ENCODE data around the gene KRTCAP3.

KRTCAP3 gene

DNA sequence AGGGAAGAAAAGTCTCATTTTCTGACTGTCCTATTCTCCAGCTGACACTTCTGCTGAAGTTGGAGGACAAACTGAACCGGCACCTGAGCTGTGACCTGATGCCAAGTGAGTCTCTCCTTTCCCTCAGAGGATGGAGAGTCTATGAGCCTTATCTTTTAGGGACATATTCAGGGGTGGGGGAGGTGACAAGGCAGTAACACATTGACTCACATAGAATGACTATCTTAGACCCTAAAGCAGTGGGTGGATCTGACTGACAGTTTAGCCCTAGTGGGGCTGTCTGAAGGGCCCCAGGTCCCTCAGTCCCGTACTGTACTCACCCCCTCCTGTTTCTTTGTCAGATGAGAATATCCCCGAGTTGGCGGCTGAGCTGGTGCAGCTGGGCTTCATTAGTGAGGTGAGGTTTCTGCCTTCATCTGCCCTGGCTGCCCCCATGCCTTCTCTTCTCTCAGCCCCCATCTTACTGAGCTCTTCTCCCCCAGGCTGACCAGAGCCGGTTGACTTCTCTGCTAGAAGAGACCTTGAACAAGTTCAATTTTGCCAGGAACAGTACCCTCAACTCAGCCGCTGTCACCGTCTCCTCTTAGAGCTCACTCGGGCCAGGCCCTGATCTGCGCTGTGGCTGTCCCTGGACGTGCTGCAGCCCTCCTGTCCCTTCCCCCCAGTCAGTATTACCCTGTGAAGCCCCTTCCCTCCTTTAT lies 805 bp upstream of the KRTCAP3 start:
- DNase-seq (ENCODE audit: low read depth): no peak

DNA sequence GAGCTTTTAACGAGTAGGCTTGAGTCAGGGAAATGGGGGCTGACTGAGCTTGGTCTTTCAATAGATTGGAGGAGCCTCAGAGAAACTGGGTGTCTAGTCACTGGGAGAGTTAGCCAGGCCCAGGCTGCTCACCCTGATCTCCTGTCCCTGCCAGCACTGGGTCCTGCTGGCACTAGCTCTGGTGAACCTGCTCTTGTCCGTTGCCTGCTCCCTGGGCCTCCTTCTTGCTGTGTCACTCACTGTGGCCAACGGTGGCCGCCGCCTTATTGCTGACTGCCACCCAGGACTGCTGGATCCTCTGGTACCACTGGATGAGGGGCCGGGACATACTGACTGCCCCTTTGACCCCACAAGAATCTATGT lies 720 bp downstream of the KRTCAP3 start:
- DNase-seq (ENCODE audit: low read depth): no peak

DNA sequence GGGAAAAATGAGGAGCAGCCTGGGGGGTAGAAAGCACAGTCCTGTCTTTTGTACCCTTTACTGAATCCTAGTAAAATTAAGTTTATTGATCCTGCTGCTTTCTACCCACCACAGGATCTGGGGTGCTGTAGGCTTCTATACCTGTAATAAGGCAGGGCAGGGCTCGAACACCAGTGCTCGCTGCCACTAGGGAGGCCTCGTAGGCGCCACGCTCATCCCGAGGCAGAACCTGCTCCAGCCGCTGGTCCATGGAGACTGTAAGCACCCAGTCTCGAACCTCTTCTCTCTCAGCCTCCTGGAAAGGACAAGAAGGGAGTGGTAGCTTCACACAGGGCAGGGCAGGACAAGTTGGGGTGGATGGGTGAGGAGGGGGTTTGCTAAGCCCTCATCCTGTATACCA lies 3.0 kb downstream of the KRTCAP3 start:
- no peak for DNase-seq (ENCODE audit: low read depth)

DNA sequence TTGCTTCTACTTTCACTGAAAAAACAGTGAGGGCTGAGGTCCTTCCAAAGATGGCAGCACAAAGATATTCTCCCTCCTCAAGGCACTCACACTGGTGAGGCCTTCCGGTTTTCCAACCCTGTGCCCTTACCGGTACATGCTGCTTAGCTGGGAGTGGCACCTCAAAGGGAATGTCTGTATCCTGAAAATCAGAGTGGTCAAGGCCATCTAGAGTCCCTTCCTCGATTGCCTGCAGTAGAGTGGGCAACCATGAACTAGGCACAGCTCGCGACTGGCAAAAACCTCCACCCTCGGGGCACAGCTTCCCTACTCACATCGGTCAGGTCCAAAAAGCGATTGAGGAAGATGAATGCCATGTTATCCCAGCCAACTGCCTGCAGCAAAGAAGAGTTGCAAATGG lies 3.4 kb downstream of the KRTCAP3 start:
- DNase-seq (ENCODE audit: low read depth): no peak

DNA sequence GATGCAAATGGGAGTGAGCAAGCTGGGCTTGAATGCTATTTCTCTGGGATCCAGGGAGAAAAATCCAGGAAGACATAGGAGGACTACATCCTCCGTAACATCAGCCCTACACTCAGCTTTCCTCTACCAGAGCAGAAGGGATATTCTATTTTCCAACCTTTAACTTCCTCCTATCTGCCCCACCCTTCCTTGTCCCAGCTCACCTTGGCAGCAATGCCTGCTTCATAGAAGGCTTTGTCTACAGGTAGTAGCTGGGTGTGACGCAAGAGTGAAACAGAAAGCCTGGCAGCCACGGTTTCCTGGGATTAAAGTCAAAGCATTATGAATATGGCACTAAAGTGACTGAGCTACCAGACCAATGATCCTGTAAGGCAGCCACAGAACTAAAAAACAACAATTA lies 3.9 kb downstream of the KRTCAP3 start:
- no peak for DNase-seq (ENCODE audit: low read depth)

DNA sequence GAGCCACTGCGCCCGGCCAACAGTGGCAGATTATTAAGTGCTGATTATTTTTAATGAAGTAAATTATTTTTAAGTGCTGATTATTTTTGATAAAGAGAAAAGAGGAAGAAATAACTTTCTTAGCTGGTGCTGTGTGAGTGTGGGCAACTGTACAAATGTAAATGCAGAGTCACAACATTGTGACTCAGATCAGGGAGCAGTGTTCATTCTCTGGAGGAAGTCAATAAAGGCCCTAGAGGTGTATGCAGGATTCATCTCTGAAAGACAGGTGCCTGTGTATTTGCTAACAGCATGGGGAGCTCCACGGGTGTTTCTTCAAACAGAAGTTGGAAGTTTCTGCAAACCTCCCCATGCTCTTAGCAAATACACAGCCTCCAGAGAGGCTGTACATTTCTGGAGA lies 6.2 kb downstream of the KRTCAP3 start:
- DNase-seq (ENCODE audit: low read depth): no peak

DNA sequence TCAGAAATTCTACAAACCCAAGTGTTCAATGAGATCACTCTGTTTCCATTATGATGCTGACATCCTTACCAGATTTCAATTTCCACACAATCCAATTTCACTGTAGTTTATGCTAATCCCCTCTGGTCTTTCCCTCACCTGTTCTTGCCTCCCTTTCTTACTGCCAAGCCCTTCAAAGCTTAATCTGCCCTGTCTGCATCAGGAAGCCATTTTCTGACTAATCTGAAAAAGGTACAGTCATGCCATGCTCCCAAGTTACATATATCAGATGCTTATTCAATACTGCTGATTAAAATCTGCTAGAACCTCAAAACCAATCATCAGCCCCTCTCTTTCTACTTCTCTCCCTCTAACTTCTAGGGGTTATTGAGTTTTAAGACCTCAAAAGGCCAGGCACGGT lies 8.9 kb downstream of the KRTCAP3 start:
- no peak for DNase-seq (ENCODE audit: low read depth)

DNA sequence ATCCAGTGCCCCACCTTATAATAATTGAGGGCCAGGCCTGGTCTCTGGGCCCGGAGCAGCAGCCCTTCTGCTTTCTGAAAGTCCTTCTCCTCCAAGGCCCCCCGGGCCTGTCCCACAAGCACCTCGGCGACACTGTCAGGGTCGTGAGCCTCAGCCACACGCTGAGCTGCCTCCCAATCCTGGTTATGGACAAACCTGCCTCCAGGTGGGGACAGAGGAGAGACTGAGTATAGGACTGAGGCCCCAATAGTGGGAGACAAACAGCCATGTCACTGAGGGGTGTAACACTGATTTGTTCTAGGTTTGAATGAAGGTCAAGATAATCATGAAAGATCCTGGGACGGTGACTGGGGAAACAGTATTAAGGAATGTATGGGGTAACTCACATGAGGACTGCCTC lies 11.8 kb downstream of the KRTCAP3 start:
- no peak for DNase-seq (ENCODE audit: low read depth)

DNA sequence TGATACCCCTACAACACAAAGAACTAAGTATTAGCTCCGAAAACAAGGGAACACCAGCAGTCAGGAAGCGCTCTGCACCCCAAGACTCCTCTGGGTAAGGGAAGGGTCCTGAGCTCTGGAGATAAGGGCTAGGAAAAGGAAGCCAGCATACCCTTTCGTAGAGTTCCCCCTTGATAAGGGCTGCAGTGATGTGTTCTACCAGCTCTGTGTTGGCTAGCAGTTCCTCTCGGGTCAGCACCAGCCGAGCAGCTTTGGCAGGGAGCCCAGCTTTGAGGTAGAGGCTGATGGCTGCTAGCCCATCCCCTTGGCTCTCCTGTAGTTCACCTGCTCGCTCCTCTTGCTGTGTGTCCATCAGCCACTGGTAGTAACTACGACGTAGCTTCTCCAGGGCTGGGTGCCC lies 18.9 kb downstream of the KRTCAP3 start:
- no peak for DNase-seq (ENCODE audit: low read depth)

DNA sequence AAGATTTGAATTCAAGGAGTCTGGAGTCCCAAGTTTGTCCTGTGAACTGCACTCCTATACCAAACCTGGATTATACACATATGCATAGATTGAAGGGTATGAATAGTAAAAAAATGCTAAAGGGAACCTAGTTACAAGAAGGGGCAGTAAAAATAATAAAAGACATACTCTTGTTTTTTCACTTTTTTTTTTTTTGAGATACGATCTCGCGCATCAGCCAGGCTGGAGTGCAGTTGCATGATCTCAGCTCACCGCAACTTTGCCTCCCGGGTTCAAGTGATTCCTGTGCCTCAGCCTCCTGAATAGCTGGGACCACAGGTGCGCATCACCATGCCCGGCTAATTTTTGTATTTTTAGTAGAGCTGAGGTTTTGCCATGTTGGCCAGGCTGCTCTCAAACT lies 22.3 kb downstream of the KRTCAP3 start:
- DNase-seq (ENCODE audit: low read depth): no peak

DNA sequence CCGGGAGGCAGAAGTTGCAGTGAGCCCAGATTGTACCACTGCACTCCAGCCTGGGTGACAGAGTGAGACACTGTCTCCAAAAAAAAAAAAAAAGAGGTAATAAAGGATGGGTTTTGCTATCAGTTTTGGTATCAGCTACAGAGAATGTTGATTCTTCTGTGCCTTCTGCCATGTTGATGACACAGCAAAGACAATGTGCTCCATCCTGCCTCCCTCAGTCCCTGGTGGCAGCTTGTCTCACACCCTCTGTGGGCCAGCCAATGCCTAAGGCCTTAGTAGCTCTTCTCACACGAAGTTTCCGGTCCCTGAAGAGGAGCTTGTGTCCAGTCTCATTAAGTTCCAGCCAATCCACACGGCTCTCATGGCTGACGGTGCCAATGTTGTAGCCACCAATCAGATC lies 29.8 kb downstream of the KRTCAP3 start:
- no peak for DNase-seq (ENCODE audit: low read depth)

DNA sequence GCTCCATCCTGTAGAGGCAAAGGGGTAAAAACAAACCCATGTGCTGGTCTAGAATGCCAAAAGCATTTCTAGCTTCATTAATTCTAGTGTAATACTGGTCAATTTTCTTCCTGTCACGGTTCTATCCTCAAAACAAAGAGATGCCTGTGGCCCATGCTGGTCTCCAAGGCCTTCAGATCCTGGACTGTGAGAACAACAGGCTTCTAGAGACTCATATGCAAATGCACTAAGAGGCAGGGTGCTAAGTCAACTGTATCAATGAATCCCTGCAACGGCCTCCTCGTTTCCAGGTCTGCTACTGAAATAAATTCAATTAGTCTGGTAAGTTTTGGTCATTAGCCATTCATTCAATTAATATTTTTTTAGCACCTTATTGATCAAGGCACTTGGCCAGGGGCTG lies 43.3 kb downstream of the KRTCAP3 start:
- no peak for DNase-seq (ENCODE audit: low read depth)

DNA sequence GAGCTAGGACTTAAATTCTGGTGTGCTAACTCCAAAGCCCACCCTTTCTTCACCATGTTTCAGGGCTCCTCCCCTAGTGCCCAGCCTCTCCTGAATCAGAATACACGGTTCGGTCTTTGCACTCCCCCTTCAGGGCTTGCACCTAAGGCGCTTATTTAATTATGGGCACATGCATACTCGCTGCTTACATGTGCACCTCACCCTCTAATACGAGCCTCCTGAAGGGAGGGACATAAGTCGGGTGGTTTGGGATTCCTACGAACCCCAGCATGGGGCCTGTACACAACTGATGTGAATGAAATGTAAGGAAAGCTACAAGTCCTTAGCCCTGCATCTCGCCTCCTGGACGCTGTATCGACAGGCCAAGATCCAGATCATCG lies 46.9 kb downstream of the KRTCAP3 start:
- peak; percentile 34 for DNase-seq (ENCODE audit: low read depth)

DNA sequence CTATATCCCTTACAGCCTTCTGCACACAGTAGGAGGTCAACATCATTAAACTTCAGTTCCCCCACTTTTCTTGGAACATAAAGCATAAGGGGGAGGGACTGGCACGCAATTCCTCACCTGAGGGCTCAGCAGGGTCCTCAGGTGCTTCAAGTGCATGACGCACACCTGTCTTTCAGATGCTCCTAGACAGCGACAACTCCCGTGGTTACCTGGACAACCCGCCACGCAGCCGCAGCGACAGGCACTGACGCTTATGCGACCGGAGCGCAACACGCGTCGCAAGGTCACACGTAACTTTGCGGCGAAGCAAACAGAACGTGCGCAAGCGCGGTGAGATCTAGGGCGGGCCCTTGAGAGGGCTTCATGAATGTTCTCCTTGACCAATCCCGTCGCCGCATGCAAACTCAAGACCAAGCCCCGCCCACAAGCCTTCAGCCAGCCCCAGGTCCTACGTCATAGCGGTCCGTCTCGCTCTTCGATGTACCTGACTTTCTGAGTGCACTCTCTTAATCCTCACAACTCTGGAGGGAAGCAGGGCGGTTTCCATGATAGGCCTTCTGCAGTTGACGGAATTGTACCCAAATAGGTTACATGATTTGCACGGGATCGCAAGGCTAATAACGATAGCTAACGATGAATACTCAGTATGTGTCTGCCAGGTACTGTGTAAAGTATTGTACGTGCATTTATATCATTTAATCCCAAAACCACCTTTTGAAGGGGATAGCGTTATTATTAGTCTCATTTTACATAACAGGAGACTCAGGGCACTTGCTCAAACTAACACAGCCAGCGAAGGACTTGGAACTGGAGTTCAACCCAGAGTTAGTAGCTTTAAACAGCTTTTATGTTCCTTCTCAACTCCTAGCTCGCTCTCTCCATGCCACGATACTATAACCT lies 47.6 kb downstream of the KRTCAP3 start, which contains the start of gene IFT172:
IFT172 (minus strand) TSS at position 246 of the 900 bp plus-strand sequence; CDS start at position 156, 90 bp downstream.
- peak; percentile 99 for DNase-seq (ENCODE audit: low read depth)

DNA sequence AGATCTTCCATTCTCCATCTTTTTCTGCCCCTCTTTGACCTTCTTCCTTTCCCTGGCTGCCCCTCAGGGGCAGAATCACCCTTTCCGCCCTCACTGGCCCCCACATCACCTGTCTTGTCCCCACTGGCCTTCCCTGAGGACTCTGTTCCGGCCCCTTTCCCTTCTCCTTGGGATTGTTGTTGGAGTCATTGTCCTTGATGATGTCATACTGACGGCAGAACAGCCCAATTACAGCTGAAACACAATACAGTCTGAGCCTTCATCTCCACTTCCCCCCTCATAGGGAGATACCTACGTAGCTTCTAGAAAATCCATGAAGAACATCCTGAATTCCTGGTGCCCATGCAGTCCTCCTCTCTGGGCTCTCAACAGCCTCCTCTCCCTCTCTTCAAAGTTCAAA lies 50.4 kb downstream of the KRTCAP3 start:
- no peak for DNase-seq (ENCODE audit: low read depth)

DNA sequence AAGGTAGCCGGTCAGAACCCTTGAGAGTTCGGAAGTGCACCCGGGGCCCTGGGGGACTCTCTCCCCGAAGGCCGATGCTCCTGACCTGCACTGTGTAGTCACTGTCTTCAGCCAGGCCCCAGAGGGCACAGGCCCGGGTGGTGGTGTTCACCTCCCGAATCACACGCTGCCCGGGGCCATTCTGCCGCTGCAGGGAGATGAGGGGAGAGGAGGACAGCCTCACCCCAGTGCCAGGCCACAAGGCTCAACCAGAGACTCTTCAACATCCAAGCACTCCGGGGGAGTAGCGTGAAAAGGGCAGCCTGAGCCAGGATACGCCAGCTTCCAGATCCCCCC lies 51.7 kb downstream of the KRTCAP3 start:
- DNase-seq (ENCODE audit: low read depth): no peak

Data from iris pigment epithelial cell (primary cell).